Keratinocyte (primary cell): Measurements from ENCODE around the gene SSTR3. TPM values are rescaled to one million over a fixed set of nuclear protein-coding genes. Genes with fewer than 3 reads are reported as not detected.

Experiments used
- DNase-seq: peaks from one replicate; pipeline ENCODE4 v3.0.0-alpha.2; 2011; ENCODE audit warnings: low read depth, missing footprints, low spot score
- FAIRE-seq: peaks from 2 replicates; lab custom pipeline; 2011; peaks lifted over from hg19 to GRCh38; lab: Jason Lieb, UNC
- H2AFZ ChIP-seq: 2 replicates; pipeline ENCODE4 v1.6.0; 2012; ENCODE audit warnings: low read length, control low read depth, inconsistent platforms; ENCODE audit not compliant: control insufficient read depth
- H3K27ac ChIP-seq: 2 replicates; pipeline ENCODE4 v1.5.1; 2011; ENCODE audit warnings: low read length; ENCODE audit not compliant: control insufficient read depth, insufficient read depth
- H3K27me3 ChIP-seq: 3 replicates; pipeline ENCODE4 v1.6.0; 2011; ENCODE audit warnings: low read length; ENCODE audit not compliant: control insufficient read depth, insufficient read depth; ENCODE audit errors: extremely low read depth
- H3K36me3 ChIP-seq, 2 experiments: 2 replicates in 1 of 2; 3 replicates in 1 of 2; pipeline ENCODE4 v1.5.1; 2011; ENCODE audit warnings: low read length in 2 of 2, mild to moderate bottlenecking in 1 of 2; ENCODE audit not compliant: control insufficient read depth in 2 of 2, insufficient read depth in 2 of 2; ENCODE audit errors: extremely low read depth in 1 of 2
- H3K4me1 ChIP-seq: 3 replicates; pipeline ENCODE4 v1.5.1; 2011; ENCODE audit warnings: low read length; ENCODE audit not compliant: control insufficient read depth, insufficient read depth; ENCODE audit errors: extremely low read depth
- H3K4me2 ChIP-seq: 3 replicates; pipeline ENCODE4 v1.6.0; 2011; ENCODE audit warnings: low read depth, low read length; ENCODE audit not compliant: control insufficient read depth, insufficient read depth; ENCODE audit errors: extremely low read depth
- H3K4me3 ChIP-seq, 3 experiments: fragments of 200-600 bp in 1 of 3; sonication (generic) in 1 of 3; 2 replicates in 2 of 3; 3 replicates in 1 of 3; pipeline ENCODE4 v1.5.1; 2011 to 2016; ENCODE audit warnings: low read length in 3 of 3, mild to moderate bottlenecking in 3 of 3, control low read depth in 2 of 3, inconsistent platforms in 1 of 3, low read depth in 1 of 3, mixed read lengths in 1 of 3, mixed run types in 1 of 3, moderate library complexity in 1 of 3; ENCODE audit not compliant: control insufficient read depth in 2 of 3, insufficient read depth in 2 of 3; ENCODE audit errors: extremely low read depth in 1 of 3
- H3K79me2 ChIP-seq: 2 replicates; pipeline ENCODE4 v1.6.0; 2012; ENCODE audit warnings: low read length; ENCODE audit not compliant: control insufficient read depth, insufficient read depth
- H3K9ac ChIP-seq: 3 replicates; pipeline ENCODE4 v1.6.0; 2011; ENCODE audit warnings: low read length; ENCODE audit not compliant: control insufficient read depth, insufficient read depth; ENCODE audit errors: extremely low read depth
- H3K9me1 ChIP-seq: 3 replicates; pipeline ENCODE4 v1.6.0; 2011; ENCODE audit warnings: low read length; ENCODE audit not compliant: control insufficient read depth, insufficient read depth; ENCODE audit errors: extremely low read depth
- H3K9me3 ChIP-seq: 2 replicates; pipeline ENCODE4 v1.5.1; 2012; ENCODE audit warnings: low read depth, low read length; ENCODE audit not compliant: control insufficient read depth
- H4K20me1 ChIP-seq: 3 replicates; pipeline ENCODE4 v1.6.0; 2011; ENCODE audit warnings: low read length; ENCODE audit not compliant: control insufficient read depth, insufficient read depth; ENCODE audit errors: extremely low read depth
- CTCF ChIP-seq, 3 experiments: IDR thresholded peaks in 1 of 3; conservative IDR thresholded peaks in 1 of 3; optimal IDR thresholded peaks in 1 of 3; 2 replicates in 2 of 3; 3 replicates in 1 of 3; pipeline versions ENCODE3 to v1.5.1; 2011; ENCODE audit warnings: low read length in 3 of 3, mild to moderate bottlenecking in 3 of 3, moderate library complexity in 2 of 3, control low read depth in 1 of 3, inconsistent platforms in 1 of 3; ENCODE audit not compliant: insufficient read depth in 2 of 3; ENCODE audit errors: extremely low read depth in 1 of 3
- EZH2 ChIP-seq: IDR thresholded peaks from one replicate; pipeline ENCODE4 v1.6.1; 2012; ENCODE audit warnings: inconsistent platforms, mild to moderate bottlenecking, low read length, moderate library complexity
- dilution Hi-C: fragments of 300-500 bp; cut with MboI; formaldehyde crosslinking; loops from one replicate; pipeline ENCODE4 v1.7.0; 2020; ENCODE audit warnings: low sequenced_read_pairs; ENCODE audit not compliant: extremely low pct_ligation_motif_present
- polyA plus RNA-seq, 5 experiments: library from polyadenylated mRNA; depleted of rRNA in 3 of 5; stranded (reverse) in 3 of 5; stranded (forward) in 1 of 5; unstranded in 1 of 5; fragments of >200 nt; gene quantifications; 1 replicate in 1 of 5; 2 replicates in 3 of 5; 3 replicates in 1 of 5; pipeline versions ENCODE4 v1.2.1 to v1.2.3, GENCODE V29; 2011 to 2012; ENCODE audit warnings: missing spikeins in 2 of 5, low read depth in 1 of 5, low replicate concordance in 1 of 5

Gene SSTR3
- polyA plus RNA-seq, 1 donor (not counting 4 experiments of a cell fraction or from before 2014, with no cell fraction given): not detected

- Histone ChIP-seq H3K4me2 (no peak overlapping the region), H3K27me3 (peaks cover 12% of the 10 kb centered on the region), H3K36me3 (no peaks in the 10 kb centered on the region), H2AFZ (no peak overlapping the region), H3K9me1 (no peaks in the 10 kb centered on the region), H3K4me1 (no peaks in the 10 kb centered on the region), H3K27ac (no peak overlapping the region), H3K4me3 (no peak overlapping the region), H3K9ac (no peak overlapping the region), H3K9me3 (no peaks in the 10 kb centered on the region), H4K20me1 (no peaks in the 10 kb centered on the region), H3K79me2 (no peaks in the 10 kb centered on the region)
- FAIRE-seq: no peak
- DNase-seq: no peak
- TF ChIP-seq EZH2 (no peak), CTCF (optimal IDR thresholded peaks at IDR 0.05 in 1 of 3, IDR thresholded peaks at IDR 0.05 in 1 of 3, conservative IDR thresholded peaks at IDR 0.05 in 1 of 3; ENCODE audit: extremely low read depth in 1 of 3, insufficient read depth in 2 of 3, low read length in 3 of 3) (no peak)
- dilution Hi-C loops: no loop called here
Observed at GRCh38 chr22:37206118-37206840, 6.0 kb downstream of the SSTR3 start.

- no peak for DNase-seq
- no peak overlapping the region for H3K4me3 ChIP-seq
Observed at GRCh38 chr22:37205046-37205445, 7.2 kb downstream of the SSTR3 start.

More at GRCh38 chr22:37205046-37205445, 7.2 kb downstream of the SSTR3 start:
- H3K27me3 ChIP-seq: peaks cover 2% of the 10 kb centered on the region
- no peaks in the 10 kb centered on the region for H3K9me1 ChIP-seq
- H3K36me3 ChIP-seq: no peaks in the 10 kb centered on the region
- dilution Hi-C loops: no loop called here
- H3K4me2 ChIP-seq: no peak overlapping the region
- no peaks in the 10 kb centered on the region for H3K79me2 ChIP-seq
- no peak overlapping the region for H3K27ac ChIP-seq
- H3K9ac ChIP-seq: no peak overlapping the region
- H4K20me1 ChIP-seq: no peaks in the 10 kb centered on the region
- FAIRE-seq: no peak
- no peak overlapping the region for H2AFZ ChIP-seq
- H3K9me3 ChIP-seq: no peaks in the 10 kb centered on the region
- H3K4me1 ChIP-seq: no peaks in the 10 kb centered on the region
- TF ChIP-seq CTCF (optimal IDR thresholded peaks at IDR 0.05 in 1 of 3, IDR thresholded peaks at IDR 0.05 in 1 of 3, conservative IDR thresholded peaks at IDR 0.05 in 1 of 3; ENCODE audit: extremely low read depth in 1 of 3, insufficient read depth in 2 of 3, low read length in 3 of 3): no peak
- no peak for TF ChIP-seq EZH2
